Caco-2 (cell line): ENCODE data around the gene LHX4. TPM values are rescaled to one million over a fixed set of nuclear protein-coding genes. Genes with fewer than 3 reads are reported as not detected.

Source experiments
- BruUV-seq: library from RNA; stranded (reverse); fragments of 400-500 nt; replicated peaks from 2 replicates; lab custom pipeline; 2021; lab: Mats Ljungman, UMichigan
- CTCF ChIA-PET: fragments of 300-600 bp; sonication (Branson Sonifier 250); formaldehyde crosslinking; loops from one replicate; lab custom pipeline; 2022; ENCODE audit warnings: antibody characterized with exemption; lab: Charles Lee
- POLR2A ChIA-PET: fragments of 300-600 bp; sonication (Branson Sonifier 250); formaldehyde crosslinking; loops from one replicate; lab custom pipeline; 2022; ENCODE audit warnings: antibody characterized with exemption; lab: Charles Lee
- DNase-seq, 2 experiments: peaks; one replicate each; pipeline versions ENCODE4 v3.0.0 to v3.0.0-alpha.2; 2020 to 2022
- H3K27me3 ChIP-seq: replicated peaks from 2 replicates; pipeline ENCODE4 v1.6.0; 2011; ENCODE audit warnings: low read length; ENCODE audit not compliant: control insufficient read depth, insufficient read depth
- H3K36me3 ChIP-seq: 2 replicates; pipeline ENCODE4 v1.5.1; 2011; ENCODE audit warnings: low read length; ENCODE audit not compliant: control insufficient read depth, insufficient read depth
- H3K4me1 ChIP-seq: fragments of 250-450 bp; sonication (Bioruptor Pico); 2 replicates; pipeline ENCODE4 v1.5.1; 2020; ENCODE audit warnings: mild to moderate bottlenecking
- H3K4me3 ChIP-seq: 2 replicates; pipeline ENCODE4 v1.5.1; 2011; ENCODE audit warnings: low read depth, mild to moderate bottlenecking, control low read depth, low read length
- H3K9me3 ChIP-seq: fragments of 250-450 bp; sonication (Bioruptor Pico); 2 replicates; pipeline ENCODE4 v1.5.1; 2020; ENCODE audit warnings: mild to moderate bottlenecking, moderate library complexity
- H3K27ac Mint-ChIP-seq: one replicate; pipeline ENCODE4 v1.8.0; 2022; ENCODE audit warnings: mixed read lengths; ENCODE audit not compliant: unreplicated experiment
- H3K27me3 Mint-ChIP-seq: one replicate; pipeline ENCODE4 v1.8.0; 2022; ENCODE audit warnings: mixed read lengths; ENCODE audit not compliant: insufficient read depth, unreplicated experiment
- H3K36me3 Mint-ChIP-seq: one replicate; pipeline ENCODE4 v1.8.0; 2022; ENCODE audit warnings: mild to moderate bottlenecking, mixed read lengths; ENCODE audit not compliant: insufficient read depth, unreplicated experiment
- H3K4me1 Mint-ChIP-seq: one replicate; pipeline ENCODE4 v1.8.0; 2022; ENCODE audit warnings: low read depth, mixed read lengths; ENCODE audit not compliant: unreplicated experiment
- H3K4me3 Mint-ChIP-seq: one replicate; pipeline ENCODE4 v1.8.0; 2022; ENCODE audit warnings: mild to moderate bottlenecking, moderate library complexity, mixed read lengths; ENCODE audit not compliant: unreplicated experiment
- H3K9me3 Mint-ChIP-seq: one replicate; pipeline ENCODE4 v1.8.0; 2022; ENCODE audit warnings: mixed read lengths; ENCODE audit not compliant: unreplicated experiment
- intact Hi-C: fragments of 100-400 bp; cut with micrococcal nuclease; formaldehyde crosslinking; loops from one replicate; pipeline ENCODE4 v1.10.0; 2022; ENCODE audit not compliant: unreplicated experiment
- total RNA-seq: library from RNA; stranded (reverse); gene quantifications from 2 replicates; pipeline ENCODE4 v1.2.3, GENCODE V29; 2022
- TF ChIP-seq, protein P1 (sequence below), 2 experiments: fragments of 200-600 bp in 1 of 2; IDR thresholded peaks; 1 replicate in 1 of 2; 2 replicates in 1 of 2; pipeline versions ENCODE4 v1.5.1 to v1.8.0; 2011 to 2022; ENCODE audit warnings: antibody characterized with exemption in 1 of 2, control low read depth in 1 of 2, inconsistent platforms in 1 of 2, low read depth in 1 of 2, low read length in 1 of 2, mild to moderate bottlenecking in 1 of 2, moderate library complexity in 1 of 2; ENCODE audit not compliant: insufficient read depth in 1 of 2, severe bottlenecking in 1 of 2, unreplicated experiment in 1 of 2

Gene LHX4
- total RNA-seq, 1 experiment from 2014 or later = 0.16 TPM

DNA sequence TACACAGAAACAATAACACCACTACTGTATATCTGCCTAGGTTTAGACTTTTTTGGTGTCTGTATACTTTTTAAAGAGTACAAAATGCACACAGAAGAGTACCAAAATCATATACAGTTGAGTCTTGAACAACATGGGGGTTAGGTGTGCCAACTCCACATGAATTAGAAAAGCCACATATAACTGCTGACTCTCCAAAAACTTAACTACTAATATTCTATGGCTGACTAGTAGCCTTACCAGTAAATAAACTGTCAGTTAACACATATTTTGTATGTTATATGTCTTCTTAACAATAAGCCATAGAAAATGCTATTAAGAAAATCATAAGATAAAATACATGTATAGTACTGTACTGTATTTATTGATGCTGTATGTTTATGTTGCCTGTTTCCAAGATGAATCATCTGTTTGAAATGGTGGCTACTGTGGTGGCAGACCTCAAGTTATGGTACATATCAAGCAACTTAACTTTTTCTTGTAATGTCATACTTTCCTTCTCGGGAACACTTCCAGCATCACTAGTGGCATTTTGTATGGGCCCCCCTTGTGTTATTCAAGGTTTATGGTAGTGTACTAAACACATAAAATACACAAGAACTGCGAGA is 71.2 kb downstream of the LHX4 start:
- Mint-ChIP-seq H3K27me3 (no peaks in the 10 kb centered on the region), H3K36me3 (no peaks in the 10 kb centered on the region), H3K4me3 (no peak overlapping the region), H3K27ac (no peak overlapping the region), H3K9me3 (no peaks in the 10 kb centered on the region), H3K4me1 (no peaks in the 10 kb centered on the region)
- ChIA-PET POLR2A (no interaction called here), CTCF (no interaction called here)
- intact Hi-C loops = no loop called here
- Histone ChIP-seq H3K9me3 (no peaks in the 10 kb centered on the region), H3K36me3 (no peaks in the 10 kb centered on the region), H3K4me1 (no peaks in the 10 kb centered on the region), H3K4me3 (no peak overlapping the region), H3K27me3 (no peaks in the 10 kb centered on the region)
- TF ChIP-seq, protein P1, sequence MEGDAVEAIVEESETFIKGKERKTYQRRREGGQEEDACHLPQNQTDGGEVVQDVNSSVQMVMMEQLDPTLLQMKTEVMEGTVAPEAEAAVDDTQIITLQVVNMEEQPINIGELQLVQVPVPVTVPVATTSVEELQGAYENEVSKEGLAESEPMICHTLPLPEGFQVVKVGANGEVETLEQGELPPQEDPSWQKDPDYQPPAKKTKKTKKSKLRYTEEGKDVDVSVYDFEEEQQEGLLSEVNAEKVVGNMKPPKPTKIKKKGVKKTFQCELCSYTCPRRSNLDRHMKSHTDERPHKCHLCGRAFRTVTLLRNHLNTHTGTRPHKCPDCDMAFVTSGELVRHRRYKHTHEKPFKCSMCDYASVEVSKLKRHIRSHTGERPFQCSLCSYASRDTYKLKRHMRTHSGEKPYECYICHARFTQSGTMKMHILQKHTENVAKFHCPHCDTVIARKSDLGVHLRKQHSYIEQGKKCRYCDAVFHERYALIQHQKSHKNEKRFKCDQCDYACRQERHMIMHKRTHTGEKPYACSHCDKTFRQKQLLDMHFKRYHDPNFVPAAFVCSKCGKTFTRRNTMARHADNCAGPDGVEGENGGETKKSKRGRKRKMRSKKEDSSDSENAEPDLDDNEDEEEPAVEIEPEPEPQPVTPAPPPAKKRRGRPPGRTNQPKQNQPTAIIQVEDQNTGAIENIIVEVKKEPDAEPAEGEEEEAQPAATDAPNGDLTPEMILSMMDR (IDR thresholded peaks at IDR 0.05; ENCODE audit: insufficient read depth in 1 of 2, low read depth in 1 of 2, low read length in 1 of 2, severe bottlenecking in 1 of 2, unreplicated experiment in 1 of 2) = no peak
- no TSS peak for BruUV-seq
- DNase-seq = no peak

DNA sequence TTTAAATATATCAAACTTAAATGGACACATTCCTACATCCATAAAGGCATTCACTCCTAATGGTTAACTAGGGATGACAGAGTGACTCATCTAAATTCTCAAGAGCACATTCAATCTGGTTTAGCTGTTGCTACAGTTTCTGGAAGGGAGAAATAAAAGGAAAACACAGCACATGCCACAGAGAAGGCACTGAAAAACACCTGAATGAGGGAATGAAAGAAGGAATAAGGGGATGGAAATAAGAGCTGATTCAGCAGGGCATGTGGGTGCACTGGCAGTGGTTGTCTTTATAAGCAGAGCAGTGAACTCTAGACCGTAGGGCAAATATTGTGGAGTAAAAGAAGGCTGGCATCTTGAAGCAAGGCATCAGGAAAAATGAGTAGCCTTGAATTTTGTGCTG is 79.3 kb downstream of the LHX4 start:
- H3K27me3 Mint-ChIP-seq = no peaks in the 10 kb centered on the region
- no peaks in the 10 kb centered on the region for H3K36me3 Mint-ChIP-seq
- no peaks in the 10 kb centered on the region for H3K27me3 ChIP-seq
- no peak overlapping the region for H3K4me3 ChIP-seq
- DNase-seq = no peak
- CTCF ChIA-PET = no interaction called here
- H3K4me3 Mint-ChIP-seq = peak overlapping the region; percentile 0
- H3K4me1 ChIP-seq = peaks cover 39% of the 10 kb centered on the region
- no peaks in the 10 kb centered on the region for H3K9me3 ChIP-seq
- no TSS peak for BruUV-seq
- H3K4me1 Mint-ChIP-seq = peaks cover 15% of the 10 kb centered on the region
- peaks cover 9% of the 10 kb centered on the region for H3K9me3 Mint-ChIP-seq
- POLR2A ChIA-PET = no interaction called here
- intact Hi-C loops = no loop called here
- TF ChIP-seq, protein P1 (IDR thresholded peaks at IDR 0.05; ENCODE audit: insufficient read depth in 1 of 2, low read depth in 1 of 2, low read length in 1 of 2, severe bottlenecking in 1 of 2, unreplicated experiment in 1 of 2) = no peak
- H3K27ac Mint-ChIP-seq = peak overlapping the region; percentile 49
- H3K36me3 ChIP-seq = no peaks in the 10 kb centered on the region; the same call in 1 of the 2 replicates

DNA sequence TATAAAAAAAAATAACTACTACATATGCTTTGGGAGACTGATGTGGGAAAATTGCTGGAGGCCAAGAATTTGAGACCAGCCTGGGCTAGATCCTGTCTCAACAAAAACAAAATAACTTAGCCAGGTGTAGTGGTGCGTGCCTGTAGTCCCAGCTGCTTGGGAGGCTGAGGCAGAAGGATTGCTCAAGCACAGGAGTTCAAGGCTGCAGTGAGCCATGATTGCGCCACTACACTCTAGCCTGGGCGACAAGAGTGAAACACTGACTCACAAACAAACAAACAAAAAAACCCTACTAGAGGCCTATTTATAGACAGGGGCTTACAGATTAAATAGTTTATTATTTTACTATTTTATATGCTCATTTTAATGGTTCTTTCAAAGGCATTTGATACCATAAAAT is 80.0 kb downstream of the LHX4 start:
- peaks cover 15% of the 10 kb centered on the region for H3K4me1 Mint-ChIP-seq
- Histone ChIP-seq H3K27me3 (no peaks in the 10 kb centered on the region), H3K4me1 (peaks cover 39% of the 10 kb centered on the region), H3K4me3 (no peak overlapping the region), H3K9me3 (no peaks in the 10 kb centered on the region), H3K36me3 (no peaks in the 10 kb centered on the region; the same call in 1 of the 2 replicates)
- no TSS peak for BruUV-seq
- DNase-seq = no peak
- ChIA-PET CTCF (no interaction called here), POLR2A (no interaction called here)
- H3K27ac Mint-ChIP-seq = no peak overlapping the region
- H3K4me3 Mint-ChIP-seq = no peak overlapping the region
- TF ChIP-seq, protein P1 (IDR thresholded peaks at IDR 0.05; ENCODE audit: insufficient read depth in 1 of 2, low read depth in 1 of 2, low read length in 1 of 2, severe bottlenecking in 1 of 2, unreplicated experiment in 1 of 2) = no peak
- H3K36me3 Mint-ChIP-seq = no peaks in the 10 kb centered on the region
- no peaks in the 10 kb centered on the region for H3K27me3 Mint-ChIP-seq
- peaks cover 9% of the 10 kb centered on the region for H3K9me3 Mint-ChIP-seq
- intact Hi-C loops = no loop called here
